CD4-positive, alpha-beta T cell treated with Interferon alpha-2 for 1 hour (primary cell): ENCODE measurements around the gene FZR1.
A peak's percentile ranks its signal among the peaks of the same experiment; 100 is the strongest.
"Not testable (repeated sequence)": the region's sequence is repeated elsewhere in the genome, so short reads cannot be mapped to it uniquely, and the experiment has no call there.

Experiments used
- DNase-seq, 2 donors: peaks; one replicate each; pipeline ENCODE4 v3.0.0-alpha.2; 2020 to 2022

Gene FZR1

DNA sequence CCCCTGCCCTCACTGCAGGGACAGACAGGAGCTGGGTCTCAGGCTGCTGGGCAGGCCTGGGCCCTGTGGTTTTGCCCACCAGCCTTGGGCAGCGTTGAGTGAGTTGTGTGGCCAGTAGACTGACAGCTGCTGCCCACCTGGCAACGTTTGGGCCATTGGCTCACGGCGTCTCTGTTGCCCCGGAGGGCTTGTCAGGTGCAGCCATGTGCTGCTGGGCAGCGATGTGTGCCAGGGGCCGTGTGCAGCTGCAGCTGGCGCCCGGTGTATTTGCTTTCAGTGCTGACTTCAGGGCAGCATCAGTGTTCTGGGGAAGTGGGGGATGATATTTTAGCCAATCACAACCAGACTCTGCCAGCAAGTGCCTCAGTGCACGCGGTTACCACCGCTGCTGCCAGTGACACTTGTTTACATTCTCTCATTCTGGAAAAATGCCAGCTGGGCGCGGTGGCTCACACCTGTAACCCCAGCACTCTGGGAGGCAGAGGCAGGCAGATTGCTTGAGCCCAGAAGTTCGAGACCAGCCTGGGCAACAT is 10.6 kb downstream of the FZR1 start:
- peak; percentile 58 to 63 for DNase-seq

DNA sequence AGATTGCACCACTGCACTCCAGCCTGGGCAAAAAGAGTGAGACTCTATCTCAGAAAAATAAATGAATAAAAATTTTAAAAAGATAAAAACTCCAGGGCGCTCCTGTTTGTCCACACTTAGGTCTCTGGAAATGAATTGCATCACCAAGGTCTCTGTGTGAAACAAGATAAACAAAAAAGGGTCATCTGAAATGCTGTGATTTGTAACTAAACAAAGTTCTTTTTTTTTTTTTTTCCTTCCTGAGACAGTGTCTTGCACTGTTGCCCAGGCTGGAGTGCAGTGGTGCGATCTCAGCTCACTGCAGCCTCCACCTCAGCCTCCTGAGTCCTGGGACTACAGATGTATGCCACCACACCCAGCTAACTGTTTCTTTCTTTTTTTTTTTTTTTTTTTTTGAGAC is 11.5 kb downstream of the FZR1 start:
- DNase-seq = no peak

DNA sequence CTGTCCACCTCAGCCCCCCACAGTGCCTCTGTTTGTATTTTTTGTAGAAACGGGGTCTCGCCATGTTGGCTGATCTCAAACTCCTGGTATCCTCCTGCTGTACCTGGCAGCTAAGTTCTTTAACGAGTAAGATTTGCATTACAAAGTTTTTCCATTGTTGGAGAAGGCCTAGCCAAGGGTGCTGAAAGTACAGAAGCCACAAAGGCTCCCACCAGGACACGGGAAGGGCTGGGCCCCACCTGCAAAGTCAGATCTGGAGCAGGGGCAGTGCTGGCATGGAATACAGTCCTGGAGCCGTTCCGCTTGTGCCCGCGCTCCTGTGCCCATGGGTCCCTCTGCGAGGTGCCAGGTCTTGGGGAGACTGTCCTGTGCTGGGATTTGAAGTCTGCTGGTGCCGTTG is 12.1 kb downstream of the FZR1 start:
- no peak for DNase-seq

DNA sequence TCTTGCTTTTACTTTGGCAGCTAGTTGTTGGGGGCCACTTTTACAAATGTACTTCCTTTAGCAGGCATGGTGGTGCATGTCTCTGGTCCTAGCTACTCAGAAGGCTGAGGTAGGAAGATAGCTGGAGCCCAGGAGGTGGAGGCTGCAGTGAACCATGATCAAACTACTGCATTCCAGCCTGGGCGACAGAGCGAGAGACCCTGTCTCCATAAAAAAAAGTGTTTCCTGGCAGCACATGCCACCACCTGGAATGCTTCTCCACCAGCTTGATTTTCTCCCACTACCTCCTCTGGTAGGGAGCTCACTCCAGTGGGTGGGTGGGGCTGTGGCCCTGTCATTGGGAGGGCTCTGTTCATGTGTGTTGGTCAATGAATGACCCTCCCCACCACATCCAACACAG is 12.5 kb downstream of the FZR1 start:
- no peak for DNase-seq

GRCh38 chr19:3519126-3519525 is 13.0 kb downstream of the FZR1 start:
- DNase-seq = no peak

GRCh38 chr19:3520166-3521103 is 14.3 kb downstream of the FZR1 start:
- no peak for DNase-seq

- DNase-seq = no peak
Measured at GRCh38 chr19:3521104-3521445, 15.0 kb downstream of the FZR1 start.

- no peak for DNase-seq
Measured at GRCh38 chr19:3522421-3523360, 16.6 kb downstream of the FZR1 start.

GRCh38 chr19:3523361-3524077 is 17.4 kb downstream of the FZR1 start:
- no peak for DNase-seq

- DNase-seq = no peak
Measured at GRCh38 chr19:3524078-3524842, 18.1 kb downstream of the FZR1 start.

DNA sequence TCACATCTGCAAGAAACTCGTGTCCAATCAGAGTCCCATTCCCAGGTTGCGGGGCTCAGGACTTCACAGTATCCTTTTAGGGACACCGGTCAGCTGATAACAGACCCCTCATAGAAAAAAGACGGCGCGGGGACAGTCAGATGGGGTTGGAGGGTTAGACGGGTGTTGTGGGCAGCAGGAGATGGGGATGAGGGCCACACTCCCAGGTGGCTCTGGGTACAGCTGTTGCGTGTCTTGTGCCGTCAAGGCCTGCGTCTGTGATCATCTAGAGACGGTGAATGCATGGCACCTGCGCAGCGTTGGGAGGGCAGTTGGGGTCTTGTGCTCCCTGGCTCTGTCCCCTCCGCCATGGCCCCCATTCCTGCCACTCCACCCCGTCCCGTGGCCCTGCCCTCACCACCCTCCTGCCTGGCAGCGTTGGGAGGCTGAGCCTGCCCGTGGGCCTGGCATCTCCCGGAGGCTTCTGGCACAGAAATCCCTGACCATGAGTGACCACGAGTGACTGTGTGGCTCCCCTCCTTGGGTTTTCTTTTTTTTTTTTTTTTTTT is 18.9 kb downstream of the FZR1 start:
- no peak for DNase-seq

DNA sequence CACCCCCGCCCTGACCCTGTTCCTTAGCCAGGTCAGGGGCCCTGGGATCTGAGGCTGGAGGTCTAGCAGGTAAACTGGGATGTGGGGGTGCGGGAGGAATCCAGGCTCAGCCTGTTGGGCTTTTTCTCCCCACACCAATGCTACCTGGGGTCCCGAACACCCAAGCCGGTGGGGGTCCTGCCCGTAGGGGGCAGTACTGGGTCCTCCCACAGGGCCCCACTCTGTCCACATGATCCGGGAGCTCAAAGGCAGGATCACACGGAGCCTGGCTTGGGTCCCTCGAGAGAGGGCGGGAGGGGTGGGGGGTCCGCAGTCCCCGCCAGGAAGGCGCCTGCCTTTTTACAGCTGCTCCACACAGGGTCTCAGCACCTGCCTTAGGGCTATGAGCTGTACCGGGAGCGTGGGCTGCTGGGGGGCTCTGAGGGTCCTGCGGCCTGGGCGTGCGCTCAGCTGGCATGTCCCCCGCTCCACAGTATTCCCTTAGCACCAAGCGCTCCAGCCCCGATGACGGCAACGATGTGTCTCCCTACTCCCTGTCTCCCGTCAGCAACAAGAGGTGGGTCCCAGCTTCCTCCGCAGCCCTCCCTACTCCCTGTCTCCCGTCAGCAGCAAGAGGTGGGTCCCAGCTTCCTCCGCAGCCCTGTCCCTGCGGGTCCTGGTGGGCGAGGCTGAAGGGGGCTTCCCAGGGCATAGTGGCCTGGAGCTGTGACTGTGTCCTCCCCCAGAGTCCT is 20.6 kb downstream of the FZR1 start:
- no peak for DNase-seq

DNA sequence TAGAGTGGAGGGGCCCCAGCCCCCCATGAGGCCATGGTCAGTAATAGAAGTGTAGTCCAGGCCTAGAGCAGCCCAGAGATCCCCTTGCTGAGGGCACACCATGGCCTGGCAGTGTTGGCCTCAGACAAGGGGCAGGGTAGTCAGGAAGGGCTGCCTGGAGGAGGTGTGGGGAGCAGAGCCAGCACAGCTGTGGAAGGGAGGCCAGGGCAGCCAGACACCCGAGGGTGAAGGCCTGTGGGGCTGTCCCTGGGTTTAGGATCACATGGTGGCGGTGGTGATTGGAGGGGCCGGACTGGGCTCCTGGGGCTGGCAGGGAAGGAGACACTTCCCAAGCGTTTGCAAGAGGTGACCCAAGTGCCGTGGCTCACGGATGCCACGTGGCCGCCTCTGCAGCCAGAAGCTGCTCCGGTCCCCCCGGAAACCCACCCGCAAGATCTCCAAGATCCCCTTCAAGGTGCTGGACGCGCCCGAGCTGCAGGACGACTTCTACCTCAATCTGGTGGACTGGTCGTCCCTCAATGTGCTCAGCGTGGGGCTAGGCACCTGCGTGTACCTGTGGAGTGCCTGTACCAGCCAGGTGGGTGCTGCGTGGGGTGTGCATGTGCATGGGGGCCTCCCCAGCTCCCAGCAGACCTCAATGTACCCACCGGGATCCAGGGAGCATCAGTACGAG is 21.3 kb downstream of the FZR1 start:
- no peak for DNase-seq

GRCh38 chr19:3528080-3528479 is 22.0 kb downstream of the FZR1 start:
- DNase-seq = no peak

GRCh38 chr19:3528539-3529211 is 22.6 kb downstream of the FZR1 start:
- no peak for DNase-seq

DNA sequence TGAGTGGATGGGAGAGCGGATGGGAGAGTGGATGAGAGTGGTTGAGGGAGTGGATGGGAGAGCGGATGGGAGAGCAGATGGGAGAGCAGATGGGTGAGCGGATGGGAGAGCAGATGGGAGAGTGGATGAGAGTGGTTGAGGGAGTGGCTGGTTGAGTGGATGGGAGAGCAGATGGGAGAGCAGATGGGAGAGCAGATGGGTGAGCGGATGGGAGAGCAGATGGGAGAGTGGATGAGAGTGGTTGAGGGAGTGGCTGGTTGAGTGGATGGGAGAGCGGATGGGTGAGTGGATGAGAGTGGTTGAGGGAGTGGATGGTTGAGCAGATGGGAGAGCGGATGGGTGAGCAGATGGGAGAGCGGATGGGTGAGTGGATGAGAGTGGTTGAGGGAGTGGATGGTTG is 23.2 kb downstream of the FZR1 start:
- not testable (repeated sequence) for DNase-seq

- DNase-seq = no peak
Measured at GRCh38 chr19:3530389-3530788, 24.3 kb downstream of the FZR1 start.

- no peak for DNase-seq
Measured at GRCh38 chr19:3531716-3532115, 25.6 kb downstream of the FZR1 start.

DNA sequence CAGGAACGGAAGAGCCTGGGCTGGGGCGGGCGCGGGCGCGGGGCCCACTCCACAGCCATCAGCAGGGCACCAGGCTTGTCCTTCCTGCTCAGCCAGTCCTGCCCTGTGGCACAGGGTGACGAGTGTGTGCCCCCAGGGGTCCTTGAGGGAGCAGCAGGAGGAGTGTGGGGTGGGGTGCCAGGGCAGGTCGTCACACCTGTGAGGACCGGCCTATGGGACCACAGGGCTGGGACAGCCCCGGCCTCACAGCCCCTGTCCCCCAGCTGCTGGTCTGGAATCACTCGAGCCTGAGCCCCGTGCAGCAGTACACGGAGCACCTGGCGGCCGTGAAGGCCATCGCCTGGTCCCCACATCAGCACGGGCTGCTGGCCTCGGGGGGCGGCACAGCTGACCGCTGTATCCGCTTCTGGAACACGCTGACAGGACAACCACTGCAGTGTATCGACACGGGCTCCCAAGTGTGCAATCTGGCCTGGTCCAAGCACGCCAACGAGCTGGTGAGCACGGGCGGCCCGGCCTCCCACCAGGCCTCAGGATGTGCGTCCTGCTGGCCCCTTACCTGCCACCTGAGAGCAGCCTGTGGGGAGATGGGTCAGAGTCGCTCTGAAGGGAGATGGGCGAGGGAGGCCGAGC is 26.2 kb downstream of the FZR1 start:
- no peak for DNase-seq
